Measurements from ENCODE around the gene POLR2E. TPM values are rescaled to one million over a fixed set of nuclear protein-coding genes. Genes with fewer than 3 reads are reported as not detected.

Gene POLR2E
- polyA plus RNA-seq, 1 donor, result 130 TPM

- no peak for DNase-seq
These were observed 3.2 kb upstream of the POLR2E start for GRCh38 chr19:1098177-1099051.

GRCh38 chr19:1097810-1098176 is 2.6 kb upstream of the POLR2E start:
- no peak for DNase-seq

GRCh38 chr19:1094655-1094977 is 559 bp downstream of the POLR2E start:
- no peak for DNase-seq

GRCh38 chr19:1093811-1094553 is 1.2 kb downstream of the POLR2E start:
- DNase-seq, result no peak

DNA sequence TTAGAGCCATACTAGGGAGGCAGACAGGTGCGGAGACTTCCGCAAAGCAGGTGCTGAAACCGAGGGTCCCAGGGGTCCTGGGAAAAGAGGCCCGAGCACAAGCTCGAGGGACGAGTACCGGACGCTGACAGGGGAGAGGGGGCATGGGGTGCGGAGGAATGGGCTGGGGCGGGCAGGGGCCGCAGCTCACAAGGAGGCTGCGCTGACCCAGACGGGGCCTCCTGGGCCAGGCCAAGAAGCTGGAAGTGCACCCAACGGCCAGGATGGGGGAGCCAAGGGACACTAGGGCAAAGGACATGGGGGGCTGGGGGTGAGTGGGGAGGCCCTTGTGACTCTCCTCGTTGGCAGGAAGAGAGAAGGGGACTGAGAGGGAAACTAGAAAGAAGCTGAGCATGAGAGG is 1.8 kb downstream of the POLR2E start:
- no peak for DNase-seq

DNA sequence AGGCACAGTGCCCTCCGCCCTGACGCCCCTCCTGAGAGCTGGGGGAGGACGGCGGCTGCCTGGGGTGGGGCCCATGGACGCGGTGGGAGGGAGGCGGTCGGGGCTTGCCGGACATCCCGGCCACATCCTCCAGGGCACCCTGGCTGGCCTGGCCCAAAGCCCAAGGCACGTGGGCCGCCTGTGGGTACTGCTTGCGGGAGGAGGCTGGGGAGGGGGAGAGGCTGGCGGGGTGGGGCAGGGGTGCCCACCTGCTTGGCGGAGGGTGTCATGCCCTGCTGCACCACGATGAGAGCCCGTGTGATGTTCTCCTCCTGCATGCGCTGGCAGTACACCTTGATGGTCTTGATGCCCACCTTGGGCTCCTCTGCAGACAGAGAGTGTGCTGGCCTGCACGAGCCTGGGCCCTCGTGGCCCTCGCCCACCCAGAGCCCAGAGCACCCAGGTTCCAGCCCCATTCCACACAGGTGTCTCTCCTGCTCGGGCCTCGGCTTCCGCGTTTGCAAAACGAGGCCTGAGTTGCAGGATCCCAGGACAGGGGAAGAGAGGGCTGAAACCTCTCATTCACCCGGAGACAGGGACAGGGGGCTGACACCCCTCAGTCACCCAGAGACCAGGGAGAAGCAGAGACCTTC is 3.5 kb downstream of the POLR2E start:
- DNase-seq, result no peak

DNA sequence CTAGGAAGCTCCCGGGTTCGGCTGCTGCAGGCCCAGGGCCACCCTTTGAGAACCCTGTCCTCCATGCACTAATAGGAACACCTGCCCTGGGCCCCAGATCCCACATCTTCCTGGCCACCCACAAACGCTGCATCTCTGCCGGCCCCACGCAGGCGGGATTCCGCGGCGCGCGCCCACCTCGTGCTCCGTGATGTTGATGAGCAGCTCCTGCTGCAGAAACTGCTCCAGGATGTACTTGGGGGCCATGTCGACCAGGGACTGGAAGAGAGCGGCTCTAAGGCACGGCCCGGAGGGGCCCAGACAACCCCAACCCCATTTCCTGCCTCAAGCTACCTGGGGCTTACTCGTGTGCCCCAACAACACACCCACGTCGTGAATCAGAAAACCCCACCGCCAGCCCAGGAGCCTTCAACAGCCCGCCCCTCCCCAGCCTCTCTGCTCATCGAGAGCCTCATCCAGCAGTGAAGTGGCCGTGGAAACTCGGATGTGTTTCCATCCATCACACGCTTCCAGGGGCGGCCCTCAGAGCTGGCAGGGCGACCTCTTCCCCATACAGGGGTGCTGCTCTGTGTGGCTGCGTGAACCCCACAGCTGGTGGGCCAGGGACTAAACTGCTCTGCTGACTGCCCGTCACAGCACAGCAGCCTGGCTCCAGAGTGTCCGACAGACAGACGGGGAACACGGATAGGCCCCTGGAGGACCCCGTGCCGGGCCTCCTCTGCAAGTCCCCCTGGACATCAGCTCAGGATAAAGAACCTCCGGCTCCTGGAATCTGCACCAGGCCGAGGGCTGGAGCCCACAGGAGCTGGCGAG is 4.2 kb downstream of the POLR2E start:
- DNase-seq, result no peak

DNA sequence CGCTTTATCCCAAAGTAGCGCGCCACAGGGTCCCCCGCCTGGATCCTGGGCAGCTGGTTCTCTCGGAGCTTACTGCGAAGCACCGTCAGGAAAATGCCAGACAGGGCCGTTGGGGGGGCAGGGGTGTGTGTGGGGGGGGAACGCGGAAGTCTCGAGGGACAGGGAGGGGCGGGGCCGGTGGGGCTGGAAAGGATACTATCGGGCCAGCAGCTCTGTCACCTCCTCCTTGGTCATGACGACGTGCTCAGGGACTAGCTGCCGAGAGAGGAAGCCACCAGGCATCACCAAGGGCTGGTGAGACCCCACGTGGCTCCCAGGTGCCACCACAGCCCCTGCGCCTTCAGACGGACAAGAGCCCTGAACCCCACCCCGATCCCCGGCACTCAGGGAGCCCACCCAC is 5.3 kb downstream of the POLR2E start:
- no peak for DNase-seq

GRCh38 chr19:1089126-1089771 is 5.9 kb downstream of the POLR2E start:
- no peak for DNase-seq

GRCh38 chr19:1088416-1089010 is 6.7 kb downstream of the POLR2E start:
- DNase-seq, result no peak

GRCh38 chr19:1087813-1088415 is 7.3 kb downstream of the POLR2E start:
- no peak for DNase-seq

DNA sequence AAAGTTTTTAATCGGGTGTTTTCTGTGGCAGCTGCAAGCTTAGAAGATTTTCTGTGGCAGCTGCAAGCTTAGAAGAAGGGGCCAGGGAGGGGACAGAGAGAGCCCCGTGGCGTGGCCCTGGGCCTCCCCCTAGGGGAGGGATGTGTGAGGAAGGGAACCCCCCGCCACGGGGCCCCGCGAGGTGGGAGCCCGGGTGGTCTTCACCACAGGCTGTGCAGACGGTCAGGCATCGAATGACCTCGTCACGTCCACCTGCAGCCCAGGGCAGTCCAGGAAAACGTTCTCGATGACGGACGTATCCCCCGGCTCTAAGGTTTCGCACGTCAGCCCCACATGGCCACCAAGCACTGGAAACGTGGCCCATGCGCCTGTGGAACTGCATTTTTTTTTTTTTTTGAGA is 8.6 kb downstream of the POLR2E start:
- no peak for DNase-seq

DNA sequence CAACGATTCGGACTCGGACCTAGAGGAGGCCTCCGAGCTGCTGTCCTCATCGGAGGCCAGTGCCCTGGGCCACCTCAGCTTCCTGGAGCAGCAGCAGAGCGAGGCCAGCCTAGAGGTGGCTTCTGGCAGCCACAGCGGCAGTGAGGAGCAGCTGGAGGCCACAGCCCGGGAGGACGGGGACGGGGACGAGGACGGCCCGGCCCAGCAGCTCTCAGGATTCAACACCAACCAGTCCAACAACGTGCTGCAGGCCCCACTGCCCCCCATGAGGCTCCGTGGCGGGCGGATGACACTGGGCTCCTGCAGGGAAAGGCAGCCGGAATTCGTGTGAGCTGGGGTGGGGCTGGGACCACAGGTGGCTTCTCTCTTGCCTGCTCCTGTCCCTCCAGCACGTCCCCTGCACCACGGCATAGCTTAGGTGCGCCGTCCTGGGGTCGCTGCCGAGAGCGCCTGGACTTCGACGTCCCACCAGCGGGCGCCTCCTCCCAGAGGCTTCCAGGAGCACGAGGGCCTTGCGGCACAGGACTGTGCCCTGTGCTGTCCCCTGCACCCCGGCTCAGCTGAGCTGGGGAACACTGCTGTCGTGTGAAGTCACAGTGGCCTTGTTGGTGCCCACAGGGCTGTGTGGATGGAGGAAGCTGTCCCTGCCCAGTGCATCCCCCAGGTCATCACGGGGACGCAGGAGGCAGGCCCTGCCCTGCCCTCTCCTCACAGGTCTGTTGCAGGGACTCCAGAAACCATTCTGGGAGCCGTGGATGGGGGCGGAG is 9.3 kb downstream of the POLR2E start:
- no peak for DNase-seq

GRCh38 chr19:1085053-1085658 is 10.0 kb downstream of the POLR2E start:
- no peak for DNase-seq

- DNase-seq, result no peak
These were observed 10.9 kb downstream of the POLR2E start for GRCh38 chr19:1084024-1084868.

- DNase-seq, result no peak
These were observed 12.0 kb downstream of the POLR2E start for GRCh38 chr19:1082928-1083816.

DNA sequence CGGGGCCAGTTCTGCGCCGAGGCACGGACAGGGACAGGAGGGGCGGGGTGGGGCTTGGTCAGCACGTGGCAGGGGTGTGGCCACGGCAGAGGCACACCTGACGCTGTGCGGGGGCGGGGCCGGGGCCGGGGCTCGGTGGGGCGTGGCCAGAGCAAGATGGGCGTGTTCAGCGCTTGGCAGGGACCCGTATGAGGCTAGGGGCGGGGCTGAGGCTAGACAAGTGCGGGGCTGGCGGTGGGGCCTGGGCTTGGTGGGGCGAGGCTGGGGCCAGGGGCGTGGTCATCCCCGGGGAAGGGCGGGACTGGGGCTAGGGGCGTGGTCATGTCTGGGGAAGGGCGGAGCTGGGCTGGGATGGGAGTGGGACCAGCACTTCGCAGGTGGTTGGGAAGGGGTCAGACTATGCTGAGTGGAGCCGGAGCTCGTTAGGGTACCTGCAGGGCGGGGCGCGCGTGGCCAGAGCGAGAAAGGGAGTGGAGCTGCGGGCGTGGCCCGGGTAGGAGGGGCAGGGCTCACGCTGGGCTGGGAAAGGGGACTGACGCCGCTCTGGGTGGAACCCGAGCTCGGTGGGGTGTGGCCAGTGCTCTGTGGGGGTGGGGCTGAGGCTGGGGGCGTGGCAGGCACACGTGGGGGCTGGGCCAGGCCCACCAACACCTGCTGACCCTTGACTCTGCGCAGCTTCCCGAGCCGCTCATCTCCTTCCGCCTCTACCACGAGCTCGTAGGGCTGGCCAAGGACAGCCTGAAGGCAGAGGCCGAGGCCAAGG is 12.8 kb downstream of the POLR2E start:
- peak; percentile 66 for DNase-seq
